Cardiac muscle cell (in vitro differentiated cells and primary cell): ENCODE results near the gene CHRDL2. TPM values are rescaled to one million over a fixed set of nuclear protein-coding genes. Genes with fewer than 3 reads are reported as not detected.

Experiments
- DNase-seq, 2 donors: peaks; one replicate each; pipeline versions ENCODE4 v3.0.0 to v3.0.0-alpha.2; 2010 to 2017; ENCODE audit warnings: low read depth in 1 of 2, low spot score in 1 of 2
- H3K27ac ChIP-seq: fragments of 200-600 bp; sonication (generic); 2 replicates; pipeline ENCODE4 v1.5.1; 2016
- H3K27me3 ChIP-seq: fragments of 200-600 bp; sonication (generic); 2 replicates; pipeline ENCODE4 v1.6.0; 2016; ENCODE audit warnings: control low read depth
- H3K36me3 ChIP-seq: fragments of 200-600 bp; sonication (generic); 2 replicates; pipeline ENCODE4 v1.5.1; 2016; ENCODE audit warnings: control low read depth
- H3K4me1 ChIP-seq: fragments of 200-600 bp; sonication (generic); 2 replicates; pipeline ENCODE4 v1.8.1; 2017; ENCODE audit warnings: low read depth, mild to moderate bottlenecking, mixed run types
- H3K4me3 ChIP-seq: fragments of 200-600 bp; sonication (generic); 2 replicates; pipeline ENCODE4 v1.5.1; 2016; ENCODE audit warnings: mild to moderate bottlenecking
- H3K9me3 ChIP-seq: fragments of 200-600 bp; sonication (generic); 2 replicates; pipeline ENCODE4 v1.5.1; 2017; ENCODE audit warnings: low read depth, mild to moderate bottlenecking, control low read depth
- CTCF ChIP-seq: IDR thresholded peaks from 2 replicates; pipeline ENCODE4 v1.5.1; 2012; ENCODE audit warnings: low read depth, mild to moderate bottlenecking, low read length
- polyA plus RNA-seq: library from polyadenylated mRNA; unstranded; fragments of >200 nt; fragmentation: Nextera tagmentation; extraction: Ambion mirVana; gene quantifications from 2 replicates; pipeline ENCODE4 v1.2.1, GENCODE V29; 2016
- total RNA-seq: library from RNA; depleted of rRNA; stranded (reverse); fragments of >200 nt; gene quantifications from 2 replicates; pipeline ENCODE4 v1.2.3, GENCODE V29; 2016

CHRDL2 gene
- total and polyA plus RNA-seq, 2 experiments from 2014 or later = not detected

GRCh38 chr11:74726547-74727182, 4.6 kb downstream of the CHRDL2 start:
- Histone ChIP-seq H3K4me3 (no peak overlapping the region), H3K27me3 (peaks cover 58% of the 10 kb centered on the region), H3K4me1 (no peaks in the 10 kb centered on the region), H3K36me3 (no peaks in the 10 kb centered on the region), H3K27ac (no peak overlapping the region), H3K9me3 (no peaks in the 10 kb centered on the region)
- TF ChIP-seq CTCF = peak; percentile 98
- peak; percentile 79 to 85 for DNase-seq

- peaks cover 48% of the 10 kb centered on the region for H3K27me3 ChIP-seq
Measured at GRCh38 chr11:74725701-74726100, 5.5 kb downstream of the CHRDL2 start.

GRCh38 chr11:74723511-74723910, 7.7 kb downstream of the CHRDL2 start:
- H3K27ac ChIP-seq = no peak overlapping the region
- no peaks in the 10 kb centered on the region for H3K9me3 ChIP-seq
- H3K4me3 ChIP-seq = no peak overlapping the region
- DNase-seq = no peak
- no peak for TF ChIP-seq CTCF
- peaks cover 26% of the 10 kb centered on the region for H3K27me3 ChIP-seq
- H3K36me3 ChIP-seq = no peaks in the 10 kb centered on the region
- H3K4me1 ChIP-seq = peaks cover 6% of the 10 kb centered on the region

More at GRCh38 chr11:74725701-74726100, 5.5 kb downstream of the CHRDL2 start:
- no peak for DNase-seq
- TF ChIP-seq CTCF = no peak
- no peak overlapping the region for H3K4me3 ChIP-seq
- no peaks in the 10 kb centered on the region for H3K9me3 ChIP-seq
- no peak overlapping the region for H3K27ac ChIP-seq
- no peaks in the 10 kb centered on the region for H3K36me3 ChIP-seq
- H3K4me1 ChIP-seq = peaks cover 2% of the 10 kb centered on the region

GRCh38 chr11:74721479-74721835, 9.8 kb downstream of the CHRDL2 start:
- no peak for TF ChIP-seq CTCF
- Histone ChIP-seq H3K36me3 (no peaks in the 10 kb centered on the region), H3K4me1 (peaks cover 6% of the 10 kb centered on the region), H3K9me3 (no peaks in the 10 kb centered on the region), H3K4me3 (no peak overlapping the region), H3K27me3 (peaks cover 13% of the 10 kb centered on the region), H3K27ac (no peak overlapping the region)
- no peak for DNase-seq

- H3K27ac ChIP-seq = no peak overlapping the region
- H3K36me3 ChIP-seq = no peaks in the 10 kb centered on the region
- TF ChIP-seq CTCF = no peak
- H3K4me3 ChIP-seq = no peak overlapping the region
- H3K9me3 ChIP-seq = no peaks in the 10 kb centered on the region
- DNase-seq = peak in 1 of 2 donors; percentile 88
- peaks cover 11% of the 10 kb centered on the region for H3K27me3 ChIP-seq
- H3K4me1 ChIP-seq = peaks cover 6% of the 10 kb centered on the region
Measured at GRCh38 chr11:74720596-74721478, 10.4 kb downstream of the CHRDL2 start.
